HepG2 (cell line): ENCODE data around the gene OTUB2. TPM values are rescaled to one million over a fixed set of nuclear protein-coding genes. Genes with fewer than 3 reads are reported as not detected.

Experiments
- CEBPG ChIP-seq: IDR thresholded peaks from 2 replicates; pipeline ENCODE4 v1.6.1; 2016
- DMAP1 ChIP-seq: IDR thresholded peaks from 2 replicates; pipeline ENCODE4 v1.6.1; 2016
- EP300 ChIP-seq, 3 experiments: sonication (generic) in 1 of 3; formaldehyde crosslinking in 1 of 3; IDR thresholded peaks; 2 replicates each; pipeline versions ENCODE4 v1.5.1 to v1.6.1; 2011 to 2020; ENCODE audit warnings: low read depth in 2 of 3, low read length in 2 of 3, borderline replicate concordance in 1 of 3, improper control_type of control experiment in 1 of 3, mild to moderate bottlenecking in 1 of 3, missing genetic modification reagents in 1 of 3, moderate library complexity in 1 of 3
- FOSL2 ChIP-seq: sonication (generic); formaldehyde crosslinking; IDR thresholded peaks from 2 replicates; pipeline ENCODE4 v1.4.0; 2020; ENCODE audit warnings: missing genetic modification reagents
- HOXA9 ChIP-seq: sonication (generic); formaldehyde crosslinking; IDR thresholded peaks from 2 replicates; pipeline ENCODE4 v1.8.1; 2022; ENCODE audit warnings: missing genetic modification reagents, mild to moderate bottlenecking, moderate library complexity, borderline replicate concordance
- KLF16 ChIP-seq, 2 experiments: sonication (generic) in 1 of 2; formaldehyde crosslinking in 1 of 2; IDR thresholded peaks; 2 replicates each; pipeline versions ENCODE4 v1.6.1 to v1.8.0; 2016 to 2023; ENCODE audit warnings: missing genetic modification reagents in 2 of 2, missing compliant biosample characterization in 1 of 2
- MLXIP ChIP-seq: sonication (generic); formaldehyde crosslinking; IDR thresholded peaks from 2 replicates; pipeline ENCODE4 v1.9.0; 2021; ENCODE audit warnings: missing genetic modification reagents, borderline replicate concordance
- PITX1 ChIP-seq: sonication (generic); formaldehyde crosslinking; IDR thresholded peaks from 2 replicates; pipeline ENCODE4 v1.5.1; 2020; ENCODE audit warnings: mild to moderate bottlenecking, missing genetic modification reagents
- RERE ChIP-seq: IDR thresholded peaks from 2 replicates; pipeline ENCODE4 v1.6.1; 2016; ENCODE audit warnings: low read depth, missing genetic modification reagents, missing compliant biosample characterization
- RORA ChIP-seq: sonication (generic); formaldehyde crosslinking; IDR thresholded peaks from 2 replicates; pipeline ENCODE4 v1.5.0; 2020; ENCODE audit warnings: mild to moderate bottlenecking, missing genetic modification reagents, moderate library complexity
- TFDP2 ChIP-seq: sonication (generic); formaldehyde crosslinking; IDR thresholded peaks from 2 replicates; pipeline ENCODE4 v1.4.0; 2020; ENCODE audit warnings: missing genetic modification reagents
- TMF1 ChIP-seq: sonication (generic); formaldehyde crosslinking; IDR thresholded peaks from 2 replicates; pipeline ENCODE4 v1.8.1; 2022; ENCODE audit warnings: low read depth, missing genetic modification reagents
- ZBTB38 ChIP-seq: sonication (generic); formaldehyde crosslinking; IDR thresholded peaks from 2 replicates; pipeline ENCODE4 v1.5.1; 2020; ENCODE audit warnings: mild to moderate bottlenecking, missing genetic modification reagents
- ZKSCAN8 ChIP-seq: IDR thresholded peaks from 2 replicates; pipeline ENCODE4 v1.6.1; 2016; ENCODE audit warnings: borderline replicate concordance, missing genetic modification reagents, missing compliant biosample characterization
- ZNF121 ChIP-seq: sonication (generic); formaldehyde crosslinking; IDR thresholded peaks from 2 replicates; pipeline ENCODE4 v1.5.0; 2020; ENCODE audit warnings: mild to moderate bottlenecking, missing genetic modification reagents
- ZNF230 ChIP-seq: sonication (generic); formaldehyde crosslinking; IDR thresholded peaks from 2 replicates; pipeline ENCODE4 v1.4.0; 2020; ENCODE audit warnings: mild to moderate bottlenecking, missing genetic modification reagents
- ZNF30 ChIP-seq: sonication (generic); formaldehyde crosslinking; IDR thresholded peaks from 2 replicates; pipeline ENCODE4 v1.5.0; 2020; ENCODE audit warnings: mild to moderate bottlenecking, missing genetic modification reagents
- ZNF670 ChIP-seq: sonication (generic); formaldehyde crosslinking; IDR thresholded peaks from 2 replicates; pipeline ENCODE4 v1.8.0; 2022; ENCODE audit warnings: mild to moderate bottlenecking, missing genetic modification reagents, borderline replicate concordance
- ZNF775 ChIP-seq: sonication (generic); formaldehyde crosslinking; IDR thresholded peaks from 2 replicates; pipeline ENCODE4 v1.4.0; 2020; ENCODE audit warnings: missing genetic modification reagents, mild to moderate bottlenecking, moderate library complexity, borderline replicate concordance
- polyA plus RNA-seq, 8 experiments: library from polyadenylated mRNA; depleted of rRNA in 3 of 8; stranded (reverse) in 7 of 8; unstranded in 1 of 8; fragments of >200 nt; fragmentation: Illumina TruSeq in 4 of 8; extraction: Trizol in 4 of 8; gene quantifications; 2 replicates each; pipeline versions ENCODE4 v1.2.1 to v1.2.3, GENCODE V29; 2011 to 2016; ENCODE audit warnings: low read depth in 4 of 8, missing spikeins in 1 of 8, mixed read lengths in 1 of 8; ENCODE audit not compliant: insufficient read depth in 1 of 8
- total RNA-seq, 5 experiments: library from RNA; depleted of rRNA; stranded (reverse); fragments of >200 nt; fragmentation: Illumina TruSeq; extraction: Trizol; gene quantifications; 2 replicates each; pipeline ENCODE4 v1.2.3, GENCODE V29; 2016; ENCODE audit warnings: low read depth in 1 of 5

The OTUB2 gene
- total and polyA plus RNA-seq, 2 of the 13 experiments (the other 11 are each of a cell fraction or from before 2014, with no cell fraction given), result 2.2 to 2.4 TPM

GRCh38 chr14:93989939-93990338 is 36.2 kb upstream of the OTUB2 start (continued):
- TF ChIP-seq FOSL2 (CRISPR knock-in tag) (peak; percentile 33; the same call in 1 of the 2 replicates), HOXA9 (no peak), ZNF230 (CRISPR knock-in tag) (no peak), ZNF775 (CRISPR knock-in tag) (no peak), DMAP1 (CRISPR knock-in tag) (no peak), KLF16 (CRISPR knock-in tag; IDR thresholded peaks at IDR 0.05) (peak in 1 of 2 experiments; percentile 43; a peak in 1 of 4 replicates), ZBTB38 (no peak), EP300 (IDR thresholded peaks at IDR 0.05; ENCODE audit: low read depth in 2 of 2, low read length in 2 of 2) (peak in 1 of 2 experiments; percentile 68; a peak in 1 of 4 replicates), EP300 (CRISPR knock-in tag; IDR thresholded peaks at IDR 0.05; ENCODE audit: borderline replicate concordance) (no peak), ZNF30 (CRISPR knock-in tag) (no peak), ZNF670 (CRISPR knock-in tag) (no peak), TMF1 (CRISPR knock-in tag) (no peak), ZNF121 (CRISPR knock-in tag) (no peak), RERE (CRISPR knock-in tag) (no peak), RORA (no peak), PITX1 (CRISPR knock-in tag) (0 out of 2 replicates have a peak, but pooled peaks have one; percentile 38), MLXIP (no peak), TFDP2 (CRISPR knock-in tag) (no peak), ZKSCAN8 (CRISPR knock-in tag) (no peak), CEBPG (peak; percentile 71)
